Anterior cingulate cortex (tissue), 58 donors: ENCODE results near the gene DAZAP1.
"Not testable (repeated sequence)": the region's sequence is repeated elsewhere in the genome, so short reads cannot be mapped to it uniquely, and the experiment has no call there.

Experiments
- DNase-seq, 58 donors: peaks; one replicate each; lab custom pipeline; 2025; lab: John Stamatoyannopoulos, UW

DAZAP1 gene

DNA sequence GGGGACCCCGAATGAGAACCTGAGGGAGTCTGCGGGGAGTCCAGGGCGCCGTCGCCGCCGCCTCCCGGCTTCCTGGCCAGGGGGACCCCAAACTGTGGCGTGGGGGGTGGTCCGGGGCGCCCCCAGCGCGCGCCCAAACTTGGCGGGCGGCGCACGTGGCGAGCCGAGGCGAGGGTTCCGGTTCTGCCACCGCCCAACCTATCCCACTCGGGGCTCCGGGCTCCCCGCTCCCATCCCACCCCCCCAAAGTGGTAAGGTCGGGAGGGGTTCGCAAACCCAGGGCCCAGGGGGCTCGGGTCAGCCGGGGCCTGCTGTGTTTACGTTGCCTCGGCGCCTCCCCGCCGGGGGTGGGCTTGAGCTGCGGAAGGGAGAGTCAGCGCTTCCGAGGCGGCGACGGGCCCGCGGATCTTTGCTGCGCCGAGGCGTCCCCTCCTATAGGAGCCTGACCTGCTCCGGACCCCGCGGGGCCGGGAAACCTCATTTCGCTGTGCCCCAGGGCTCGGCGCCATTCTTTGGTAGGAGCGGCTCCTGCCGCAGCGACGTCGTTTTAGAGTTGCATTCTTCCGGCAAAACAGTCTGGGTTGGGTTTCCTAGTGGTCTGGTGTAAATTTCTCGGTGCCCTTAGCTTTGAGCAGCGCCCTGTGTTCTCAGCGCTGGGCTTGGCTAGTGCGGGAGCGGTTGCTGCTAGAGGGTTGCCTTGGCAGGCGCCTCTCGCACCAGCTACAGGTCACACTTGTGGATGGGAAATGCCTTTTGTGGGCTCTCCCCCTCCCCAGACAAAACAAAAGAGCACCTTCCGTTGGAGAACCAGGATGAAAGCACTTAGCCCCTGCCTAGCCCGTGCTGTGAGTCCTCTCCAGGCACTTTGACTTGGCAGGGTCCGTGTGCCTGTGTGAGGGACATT lies 1.2 kb downstream of the DAZAP1 start:
- peak in 6 of 58 donors; percentile 22 to 49 (median 36) for DNase-seq

DNA sequence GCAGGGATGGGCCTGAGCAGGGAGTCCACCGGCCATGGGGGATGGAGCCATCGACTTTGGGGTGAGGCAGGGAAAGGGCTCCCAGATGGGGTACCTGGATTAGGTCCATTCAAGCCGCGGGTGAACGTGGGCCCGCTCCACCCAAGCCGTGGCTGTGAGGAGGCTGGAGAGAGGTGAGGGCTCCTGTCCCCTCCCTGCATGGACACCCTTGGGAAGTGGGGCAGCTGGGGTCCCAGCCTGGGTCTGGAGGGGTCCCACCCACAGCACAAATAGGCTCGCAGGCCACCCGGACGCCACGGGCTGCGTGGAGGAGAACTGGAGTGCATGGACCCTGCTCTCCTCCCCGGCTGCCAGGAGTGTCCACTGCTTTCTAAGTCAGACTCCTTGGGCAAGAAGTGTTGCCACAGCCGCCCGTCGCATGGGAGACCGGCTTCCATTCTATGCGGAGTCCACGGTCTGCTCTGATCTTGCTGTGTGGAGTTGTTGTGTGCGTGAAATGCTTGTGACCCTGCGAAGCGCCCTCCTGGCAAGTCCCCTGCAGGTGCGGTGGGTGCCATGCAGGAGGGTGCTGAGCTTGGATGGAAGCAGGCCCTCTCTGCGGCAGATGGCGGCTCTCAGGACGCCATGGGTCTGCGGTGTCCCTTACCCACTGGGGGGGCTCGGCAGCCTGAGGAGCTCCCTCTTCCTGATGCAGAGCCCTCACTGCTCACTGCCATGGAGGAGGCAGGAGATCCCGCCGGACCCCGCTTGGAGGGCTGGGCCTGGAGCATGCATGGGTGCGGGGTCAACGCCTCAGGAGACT lies 2.0 kb downstream of the DAZAP1 start:
- DNase-seq = no peak

DNA sequence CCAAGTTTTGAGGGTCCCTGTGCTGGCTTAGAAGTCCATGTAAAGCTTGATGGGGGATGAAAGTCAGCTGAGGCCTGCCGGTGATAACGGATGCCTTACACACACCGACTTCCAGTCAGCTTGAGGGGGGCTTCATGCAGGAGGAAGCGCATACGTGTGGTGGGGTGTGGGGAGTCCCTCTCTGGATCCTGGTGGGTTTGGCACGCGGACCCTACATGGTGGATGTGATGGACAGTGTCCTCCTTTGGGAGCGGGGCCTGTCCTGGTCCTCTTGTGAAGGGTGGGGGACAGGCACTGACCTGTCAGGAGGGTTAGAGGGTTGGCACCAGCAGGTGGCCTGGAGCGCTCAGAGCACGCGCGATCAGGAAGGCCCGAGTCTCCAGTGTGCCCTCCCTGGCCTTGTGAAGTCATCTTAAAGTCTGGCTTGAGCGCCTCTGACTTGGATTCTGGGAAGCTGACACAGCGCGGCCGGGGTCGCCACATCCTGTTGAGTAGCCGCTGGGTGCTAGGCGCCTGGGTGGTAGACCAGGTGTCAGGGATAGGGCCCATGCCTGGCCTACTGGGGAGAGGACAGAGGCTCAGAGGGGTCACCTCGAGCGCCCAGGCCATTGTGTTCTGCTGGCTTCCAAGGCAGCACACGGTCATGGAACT lies 2.9 kb downstream of the DAZAP1 start:
- DNase-seq = no peak

DNA sequence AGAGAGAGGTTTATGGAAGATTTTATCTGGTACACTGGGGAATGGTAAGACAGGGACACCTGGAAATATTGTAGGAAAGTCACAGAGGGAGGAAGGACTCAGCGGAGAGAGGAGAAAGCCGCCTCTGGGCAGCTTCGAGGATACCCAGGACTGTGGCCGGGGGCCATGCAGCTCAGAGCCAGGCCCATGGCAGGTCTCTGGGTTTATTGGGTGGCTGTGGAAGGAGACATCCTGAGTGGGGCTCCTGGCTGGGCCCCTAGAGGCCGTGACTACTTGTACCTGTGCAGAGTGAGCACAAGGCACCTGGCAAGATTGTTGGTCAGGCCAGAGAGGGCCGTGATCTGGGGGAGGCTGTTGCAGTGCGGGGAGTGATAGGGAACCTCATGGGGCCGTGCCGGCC lies 3.4 kb downstream of the DAZAP1 start:
- DNase-seq = no peak

DNA sequence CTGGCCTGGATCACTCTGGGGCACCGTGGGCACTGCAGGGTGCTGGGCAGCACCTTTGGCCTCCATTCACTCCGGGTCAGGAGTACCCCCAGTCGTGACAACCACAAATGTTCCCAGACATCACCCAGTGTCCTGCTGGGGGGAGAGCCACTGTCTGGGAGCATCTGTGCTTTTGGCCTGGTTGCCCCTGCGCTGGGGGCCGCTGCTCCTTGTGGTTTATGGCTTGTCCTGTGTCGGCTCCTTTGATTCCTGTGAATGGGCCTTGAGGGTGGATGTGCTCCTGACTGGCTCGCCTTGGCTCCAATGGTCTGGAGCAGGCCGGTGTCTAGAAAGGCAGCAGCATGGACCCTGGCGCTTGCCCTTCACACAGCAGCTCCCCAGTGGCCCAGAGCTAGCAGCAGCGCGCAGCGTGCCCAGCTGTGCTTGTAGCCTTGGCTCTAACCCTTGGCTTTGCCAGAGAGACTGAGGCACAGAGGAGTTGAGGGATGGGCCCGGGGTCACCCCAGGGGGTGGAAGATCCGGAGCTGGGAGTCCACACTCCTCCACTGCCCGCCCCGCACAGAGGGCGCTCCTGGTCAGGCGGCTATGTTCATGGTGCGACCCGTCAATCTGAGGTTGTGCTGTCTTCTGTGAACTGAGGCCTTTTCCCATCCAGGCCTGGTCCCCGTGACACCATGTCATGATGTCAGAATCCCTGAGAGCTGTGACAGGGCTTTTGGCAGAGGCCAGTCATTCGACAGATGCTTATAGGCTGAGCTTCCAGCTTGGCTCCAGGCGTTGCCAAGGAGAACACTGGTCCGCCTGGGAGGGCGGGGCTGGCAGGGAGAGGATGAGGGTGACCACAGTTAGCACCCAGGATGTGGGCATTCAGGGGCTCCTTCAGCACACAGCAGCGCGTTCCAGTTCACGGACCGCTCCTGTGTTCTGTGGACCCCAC lies 4.1 kb downstream of the DAZAP1 start:
- peak in 56 of 58 donors; percentile 23 to 97 (median 84) for DNase-seq

DNA sequence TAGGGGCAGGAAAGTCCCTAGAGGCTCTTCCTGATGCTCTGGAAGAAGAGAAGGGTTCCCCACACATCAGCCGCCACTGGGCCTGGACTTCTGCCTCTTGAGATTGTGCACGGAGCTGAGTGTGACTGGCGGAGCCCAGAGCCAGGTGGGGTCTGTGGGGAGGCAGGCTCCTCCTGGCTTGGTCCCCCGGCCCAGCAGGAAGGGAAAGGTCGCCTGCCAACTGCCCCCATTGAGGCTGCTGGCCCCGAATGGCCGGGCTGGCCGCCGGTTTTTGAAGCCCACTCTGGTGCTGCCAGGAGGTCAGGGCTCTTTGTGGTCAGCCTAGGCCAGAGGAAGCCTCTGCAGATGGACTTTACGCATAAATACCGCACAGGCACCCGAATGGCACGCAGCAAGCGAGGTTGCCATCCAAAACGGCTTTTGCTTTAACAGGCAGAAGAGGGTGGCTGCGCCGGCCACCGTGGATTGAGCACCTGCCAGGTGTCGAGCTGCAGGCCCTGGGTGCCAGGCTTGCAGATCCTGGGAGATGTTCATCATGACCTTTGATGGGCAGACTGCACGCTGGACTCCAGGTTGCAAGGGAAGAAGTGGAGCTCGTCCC lies 5.0 kb downstream of the DAZAP1 start:
- DNase-seq = no peak

DNA sequence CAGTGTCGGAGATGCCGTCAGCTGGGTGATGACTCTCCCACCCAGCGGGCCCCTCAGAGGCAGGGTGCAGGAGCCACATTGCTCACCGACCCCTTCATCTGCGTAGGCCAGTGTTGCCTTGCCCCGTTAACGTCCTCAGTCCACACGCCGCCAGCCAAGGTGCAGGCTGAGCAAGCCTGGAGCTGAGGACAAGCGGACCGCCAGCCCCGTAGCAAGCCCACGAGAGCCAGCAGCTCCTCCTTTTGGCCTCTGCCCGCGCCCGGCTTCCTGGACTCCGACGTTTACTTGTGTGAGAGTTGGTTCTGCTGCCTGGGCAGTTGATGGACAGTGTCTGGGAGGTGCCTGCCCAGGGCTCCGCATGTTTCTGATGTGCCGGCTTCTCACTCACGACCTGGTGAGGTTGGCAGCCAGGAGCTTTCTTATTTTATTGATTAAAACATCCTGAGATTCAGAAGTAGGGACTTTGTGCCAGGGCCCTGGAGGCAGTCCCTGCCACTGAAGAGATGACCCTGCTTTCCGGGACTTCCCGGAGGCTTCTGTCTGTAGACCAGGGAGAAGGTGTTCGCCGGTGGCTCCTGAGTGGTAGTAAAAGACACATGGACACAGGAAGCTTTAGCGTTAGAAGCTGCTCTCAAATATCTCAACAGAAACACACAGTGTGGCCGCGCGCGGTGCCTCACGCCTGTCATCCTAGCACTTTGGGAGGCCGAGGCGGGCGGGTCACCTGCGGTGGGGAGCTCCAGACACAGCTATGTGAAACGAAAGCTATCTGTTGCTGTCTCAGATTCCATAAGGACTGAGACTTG lies 5.8 kb downstream of the DAZAP1 start:
- no peak for DNase-seq

DNA sequence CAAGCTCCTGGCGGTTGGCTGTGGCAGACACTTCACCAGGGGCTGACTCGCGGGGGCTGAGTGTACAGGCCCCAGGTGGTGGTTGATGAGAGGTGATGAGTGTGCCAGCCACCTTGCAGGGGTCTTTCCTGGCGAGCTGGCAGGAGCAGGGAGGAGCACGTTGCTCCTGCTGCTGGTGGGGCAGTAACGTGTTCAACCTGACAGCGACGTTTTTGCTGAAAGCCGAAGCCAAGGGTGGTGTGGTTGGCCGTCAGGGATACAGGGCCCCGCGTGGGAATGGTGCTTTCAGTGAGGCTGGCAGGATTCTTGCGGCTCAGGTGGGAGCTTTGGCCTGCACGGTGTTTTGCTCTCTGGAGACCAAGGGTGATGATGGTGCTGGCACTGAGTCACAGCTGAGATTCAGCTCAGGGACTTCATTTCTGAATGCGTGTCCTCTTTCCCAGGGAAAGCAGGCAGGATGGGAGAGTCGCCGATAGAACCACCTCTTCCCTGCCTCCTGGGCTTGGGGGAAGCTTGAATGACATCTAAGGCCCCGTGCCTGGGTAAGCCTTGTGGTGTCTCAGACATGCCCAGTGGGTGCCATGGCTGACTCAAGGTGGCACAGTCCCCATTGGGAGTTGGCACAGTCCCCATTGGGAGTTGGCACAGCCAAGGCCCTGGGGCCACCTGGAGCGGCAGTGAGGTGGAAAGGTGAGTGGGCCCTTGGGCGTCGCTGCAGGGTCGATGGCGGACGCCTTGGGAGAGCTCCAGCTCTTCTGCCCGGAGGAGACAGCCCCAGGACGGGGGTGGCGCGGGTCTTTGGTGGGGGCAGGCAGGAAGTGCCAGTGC lies 8.8 kb downstream of the DAZAP1 start:
- DNase-seq = peak in 1 of 58 donors; percentile 41

DNA sequence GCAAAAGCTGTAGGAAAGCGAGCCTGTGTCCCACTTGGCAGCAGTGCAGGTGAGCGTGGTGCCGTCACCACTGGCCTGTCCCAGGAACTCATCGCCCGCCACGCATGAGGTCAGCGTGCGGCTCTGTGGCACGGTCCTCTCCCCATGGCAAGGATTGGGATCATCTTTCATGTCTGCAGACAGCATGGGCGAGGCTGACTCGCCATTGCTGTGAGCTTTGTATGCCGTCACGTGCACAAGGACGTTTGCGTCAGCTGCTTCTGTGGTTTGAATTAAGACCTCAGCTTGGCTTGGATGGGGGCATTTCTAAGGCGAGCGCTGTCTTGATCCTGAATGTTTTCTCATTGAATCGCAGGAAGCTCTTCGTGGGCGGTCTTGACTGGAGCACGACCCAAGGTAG lies 9.8 kb downstream of the DAZAP1 start:
- DNase-seq = peak in 15 of 58 donors; percentile 20 to 43 (median 31)

DNA sequence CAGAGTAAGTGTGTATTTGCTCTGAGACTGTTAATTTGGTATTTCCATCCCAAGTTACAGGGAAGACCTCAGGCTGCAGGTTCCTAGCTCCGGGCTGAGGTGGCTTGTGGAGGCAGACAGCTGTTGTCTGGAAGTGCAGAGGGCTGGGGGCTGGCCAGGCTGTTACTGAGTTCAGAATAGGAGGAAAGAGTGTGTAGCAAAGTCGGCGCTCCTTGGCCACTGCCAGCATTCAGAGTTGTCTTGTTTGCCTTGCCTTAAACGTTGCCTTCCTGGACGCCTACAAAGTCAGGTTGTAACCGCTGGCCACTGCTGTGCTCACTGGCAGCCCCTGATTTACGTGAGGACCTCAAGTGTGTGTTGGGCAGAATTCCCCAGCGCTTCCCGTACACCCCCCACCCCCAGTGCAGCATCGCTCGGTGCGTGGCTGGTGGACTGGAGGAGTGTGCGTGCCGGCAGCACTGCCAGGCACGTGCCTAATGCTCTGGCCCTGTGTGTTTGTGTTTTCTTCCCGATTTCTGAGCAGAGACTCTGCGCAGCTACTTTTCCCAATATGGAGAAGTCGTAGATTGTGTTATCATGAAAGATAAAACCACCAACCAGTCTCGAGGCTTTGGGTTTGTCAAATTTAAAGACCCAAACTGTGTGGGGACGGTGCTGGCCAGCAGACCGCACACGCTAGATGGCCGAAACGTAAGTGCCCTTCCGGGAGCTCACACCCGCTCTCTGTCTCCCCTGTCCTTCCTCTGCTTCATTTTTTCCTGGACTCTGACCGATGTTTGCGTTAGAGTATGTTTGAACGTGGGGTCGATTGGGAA lies 10.5 kb downstream of the DAZAP1 start:
- DNase-seq = peak in 4 of 58 donors; percentile 13 to 57 (median 28)

DNA sequence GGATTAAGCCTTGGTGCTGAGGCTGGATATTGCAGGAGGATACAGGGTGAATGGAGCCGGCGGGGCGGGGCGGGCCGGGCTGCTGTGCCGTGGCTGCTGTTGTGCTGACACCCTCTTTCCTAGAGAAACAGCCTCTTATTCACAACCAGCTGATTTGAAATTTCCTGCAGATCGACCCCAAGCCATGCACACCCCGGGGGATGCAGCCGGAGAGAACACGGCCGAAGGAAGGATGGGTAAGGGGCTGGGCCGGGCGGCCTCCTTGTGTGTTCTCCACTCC lies 11.1 kb downstream of the DAZAP1 start:
- DNase-seq = no peak

DNA sequence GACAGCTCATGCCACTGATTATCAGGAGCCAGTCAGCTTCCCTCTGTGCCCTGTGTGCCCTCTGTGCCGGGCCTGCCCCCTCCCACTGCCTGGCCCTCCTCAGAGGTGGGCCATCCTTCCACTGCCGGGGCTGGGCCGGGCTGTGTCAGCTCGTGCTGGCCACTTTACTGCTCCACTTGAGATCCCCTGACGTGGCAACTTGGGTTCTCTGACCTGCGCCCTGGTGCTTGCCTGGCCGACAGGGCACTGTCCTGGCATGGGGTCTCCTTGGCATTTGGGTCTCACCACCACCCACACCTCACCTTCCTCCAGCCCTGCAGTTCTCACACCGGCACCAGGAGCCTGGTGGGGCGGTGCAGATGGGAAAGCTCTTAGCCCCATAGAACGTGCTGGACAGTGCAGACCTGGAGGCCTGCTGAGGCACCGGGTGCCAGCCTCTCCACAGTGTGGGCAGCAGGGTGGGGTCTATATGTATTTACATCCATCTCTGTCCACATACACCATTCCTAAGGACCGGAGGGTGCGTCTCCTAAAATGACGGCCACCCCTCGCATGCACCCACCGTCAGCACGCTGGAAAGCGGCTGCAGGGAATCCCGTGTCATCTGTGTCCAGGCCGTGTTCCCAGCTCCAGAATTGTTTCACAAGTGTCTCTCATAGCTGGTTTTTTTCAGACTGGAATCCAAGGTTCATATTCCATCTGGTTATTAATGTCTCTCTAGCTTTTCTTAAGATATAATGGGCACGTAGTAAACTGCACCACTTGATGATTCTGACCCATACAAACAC lies 11.8 kb downstream of the DAZAP1 start:
- DNase-seq = no peak

DNA sequence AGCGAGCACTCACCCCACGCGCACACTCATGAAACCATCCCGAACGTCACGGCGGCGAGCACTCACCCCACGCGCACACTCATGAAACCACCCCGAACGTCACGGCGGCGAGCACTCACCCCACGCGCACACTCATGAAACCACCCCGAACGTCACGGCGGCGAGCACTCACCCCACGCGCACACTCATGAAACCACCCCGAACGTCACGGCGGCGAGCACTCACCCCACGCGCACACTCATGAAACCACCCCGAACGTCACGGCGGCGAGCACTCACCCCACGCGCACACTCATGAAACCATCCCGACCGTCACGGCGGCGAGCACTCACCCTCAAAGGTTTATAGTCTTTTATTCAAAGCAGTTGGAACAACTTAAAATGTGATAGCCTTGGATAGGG lies 12.7 kb downstream of the DAZAP1 start:
- not testable (repeated sequence) for DNase-seq

DNA sequence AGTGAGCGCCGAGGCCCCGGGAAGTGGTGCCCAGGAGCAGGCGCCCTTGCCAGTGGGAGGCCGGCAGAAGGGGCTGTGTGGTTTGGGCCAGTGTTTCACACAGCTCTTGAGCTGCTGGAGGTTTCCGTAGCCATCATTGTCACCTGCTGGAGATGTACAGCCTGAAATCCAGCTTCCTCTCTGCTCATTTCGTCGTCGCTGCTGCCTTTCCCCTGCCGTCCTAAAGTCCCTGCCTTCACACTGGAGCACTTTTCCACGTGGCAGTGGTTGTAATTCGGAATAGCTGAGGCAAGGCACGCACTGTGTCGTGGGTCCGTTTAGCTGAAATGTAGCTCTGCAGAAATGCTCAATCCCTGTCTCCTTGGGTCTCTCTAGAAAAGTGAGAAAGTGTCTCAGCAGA lies 13.2 kb downstream of the DAZAP1 start:
- no peak for DNase-seq

DNA sequence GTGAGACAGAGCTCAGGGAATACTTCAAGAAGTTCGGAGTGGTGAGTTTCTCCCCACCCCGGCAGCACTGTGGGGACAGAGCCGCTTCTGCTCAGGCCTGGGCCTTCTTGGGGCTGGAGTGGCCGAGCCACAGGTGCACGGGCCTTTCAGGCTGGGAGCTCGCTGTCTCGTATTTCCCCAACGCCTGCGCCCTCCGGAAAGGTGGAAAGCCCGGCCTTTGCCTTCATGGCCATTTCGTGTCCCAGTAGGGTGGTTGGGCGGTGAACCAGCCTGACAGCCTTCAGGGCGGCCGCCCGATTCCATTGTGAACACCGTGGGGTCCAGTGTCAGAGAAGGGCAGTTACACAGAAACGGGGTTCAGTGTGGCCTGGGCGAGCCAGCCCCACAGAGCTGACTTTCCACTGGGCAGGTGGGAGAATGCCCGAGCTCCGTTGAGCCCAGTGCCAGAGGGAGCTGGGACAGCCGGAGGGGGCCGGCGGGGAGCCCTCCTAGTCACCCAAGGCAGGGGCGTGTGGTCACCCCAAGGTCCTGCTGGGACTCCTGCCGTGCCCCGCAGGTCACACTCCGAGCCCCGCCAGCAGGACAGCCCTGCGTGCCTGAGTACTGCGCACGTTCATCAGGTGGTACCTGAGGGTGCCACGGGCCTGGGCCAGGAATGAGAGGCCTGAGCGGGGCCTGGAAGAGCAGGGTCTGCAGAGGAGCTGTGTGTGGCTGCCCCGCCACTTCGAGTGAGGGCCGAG lies 14.0 kb downstream of the DAZAP1 start:
- no peak for DNase-seq

DNA sequence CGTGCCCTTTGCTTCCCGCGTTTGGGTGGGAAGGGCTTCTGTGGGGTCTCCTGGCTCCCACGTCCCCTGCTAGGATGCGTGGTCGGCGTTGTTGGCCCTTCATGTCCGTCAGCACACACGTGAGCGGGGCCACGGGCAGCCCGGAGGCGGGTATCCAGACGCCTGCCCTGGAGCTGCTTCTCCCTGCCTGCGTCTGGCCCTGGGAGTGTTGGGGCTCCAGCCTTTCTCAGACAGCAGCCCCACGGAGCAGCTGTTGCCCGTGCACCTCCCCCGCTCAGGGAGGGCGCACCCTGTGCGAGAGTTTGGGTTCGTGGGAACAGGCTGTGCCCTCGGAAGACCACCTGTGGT lies 14.5 kb downstream of the DAZAP1 start:
- no peak for DNase-seq
